Endothelial cell of umbilical vein (primary cell): Measurements from ENCODE around the gene SLC2A8. TPM values are rescaled to one million over a fixed set of nuclear protein-coding genes. Genes with fewer than 3 reads are reported as not detected.

ENCODE experiments used
- BruUV-seq: library from RNA; stranded (reverse); fragments of 400-500 nt; replicated peaks from 2 replicates; lab custom pipeline; 2021; lab: Mats Ljungman, UMichigan
- CTCF ChIA-PET: fragments of 300-600, 350-600 bp; sonication (Branson Sonifier 250); formaldehyde crosslinking; loops from one replicate; lab custom pipeline; 2021; ENCODE audit warnings: antibody characterized with exemption, inconsistent platforms; lab: Charles Lee
- POLR2A ChIA-PET: fragments of 300-600, 350-600 bp; sonication (Branson Sonifier 250); formaldehyde crosslinking; loops from one replicate; lab custom pipeline; 2021; ENCODE audit warnings: antibody characterized with exemption, inconsistent platforms; lab: Charles Lee
- DNase-seq: peaks from one replicate; pipeline ENCODE4 v3.0.0-alpha.2; 2011; ENCODE audit warnings: low read depth, low spot score
- FAIRE-seq: peaks from 2 replicates; lab custom pipeline; 2011; peaks lifted over from hg19 to GRCh38; lab: Jason Lieb, UNC
- H2AFZ ChIP-seq: 2 replicates; pipeline ENCODE4 v1.6.0; 2012; ENCODE audit warnings: low read depth, low read length, control low read depth, inconsistent platforms
- H3K27ac ChIP-seq: 2 replicates; pipeline ENCODE4 v1.5.1; 2011; ENCODE audit warnings: low read depth, mild to moderate bottlenecking, control low read depth, low read length, moderate library complexity; ENCODE audit not compliant: insufficient read depth
- H3K27me3 ChIP-seq, 2 experiments: 2 replicates each; pipeline versions ENCODE4 v1.6.0 to v1.6.1; 2011; ENCODE audit warnings: low read length in 2 of 2, mixed read lengths in 1 of 2; ENCODE audit not compliant: control insufficient read depth in 2 of 2, insufficient read depth in 2 of 2
- H3K36me3 ChIP-seq, 2 experiments: 2 replicates in 1 of 2; 3 replicates in 1 of 2; pipeline ENCODE4 v1.5.1; 2011; ENCODE audit warnings: low read length in 2 of 2, mild to moderate bottlenecking in 1 of 2, moderate library complexity in 1 of 2; ENCODE audit not compliant: control insufficient read depth in 2 of 2, insufficient read depth in 2 of 2; ENCODE audit errors: extremely low read depth in 1 of 2
- H3K4me1 ChIP-seq: 3 replicates; pipeline ENCODE4 v1.5.1; 2011; ENCODE audit warnings: mild to moderate bottlenecking, low read length; ENCODE audit not compliant: control insufficient read depth, insufficient read depth; ENCODE audit errors: extremely low read depth
- H3K4me2 ChIP-seq: 2 replicates; pipeline ENCODE4 v1.6.1; 2011; ENCODE audit warnings: low read length, control low read depth, mixed read lengths; ENCODE audit not compliant: insufficient read depth
- H3K4me3 ChIP-seq, 3 experiments: fragments of 200-600 bp in 1 of 3; sonication (generic), shearing (Covaris generic) in 1 of 3; replicated peaks in 1 of 3; 2 replicates each; pipeline ENCODE4 v1.5.1; 2011 to 2016; ENCODE audit warnings: control low read depth in 3 of 3, low read length in 3 of 3, mild to moderate bottlenecking in 2 of 3, inconsistent platforms in 1 of 3, low read depth in 1 of 3, moderate library complexity in 1 of 3; ENCODE audit not compliant: insufficient read depth in 1 of 3
- H3K79me2 ChIP-seq: 2 replicates; pipeline ENCODE4 v1.6.0; 2012; ENCODE audit warnings: low read length, inconsistent platforms; ENCODE audit not compliant: control insufficient read depth, insufficient read depth
- H3K9ac ChIP-seq: replicated peaks from 2 replicates; pipeline ENCODE3; 2011; ENCODE audit warnings: low read length, control low read depth; ENCODE audit not compliant: insufficient read depth; ENCODE audit errors: extremely low read depth
- H3K9me1 ChIP-seq: replicated peaks from 3 replicates; pipeline ENCODE4 v1.6.0; 2011; ENCODE audit warnings: mild to moderate bottlenecking, low read length; ENCODE audit not compliant: control insufficient read depth, insufficient read depth; ENCODE audit errors: extremely low read depth
- H3K9me3 ChIP-seq: replicated peaks from 2 replicates; pipeline ENCODE4 v1.5.1; 2012; ENCODE audit warnings: low read length, inconsistent platforms; ENCODE audit not compliant: control insufficient read depth, insufficient read depth
- H4K20me1 ChIP-seq: replicated peaks from 2 replicates; pipeline ENCODE3; 2011; ENCODE audit warnings: mild to moderate bottlenecking, low read length; ENCODE audit not compliant: control insufficient read depth, insufficient read depth; ENCODE audit errors: extremely low read depth
- EZH2 ChIP-seq: IDR thresholded peaks from 2 replicates; pipeline ENCODE4 v1.6.1; 2012; ENCODE audit warnings: borderline replicate concordance, low read depth, mild to moderate bottlenecking, moderate library complexity, low read length, inconsistent platforms; ENCODE audit not compliant: severe bottlenecking
- FOS ChIP-seq: IDR thresholded peaks from 2 replicates; pipeline ENCODE4 v1.6.1; 2011; ENCODE audit warnings: mild to moderate bottlenecking, low read length, moderate library complexity, borderline replicate concordance; ENCODE audit not compliant: insufficient read depth
- GATA2 ChIP-seq: IDR thresholded peaks from 2 replicates; pipeline ENCODE4 v1.7.0; 2011; ENCODE audit warnings: low read depth, mild to moderate bottlenecking, moderate library complexity, mixed read lengths, low read length; ENCODE audit not compliant: insufficient read length, insufficient read depth
- JUN ChIP-seq: IDR thresholded peaks from 2 replicates; pipeline ENCODE4 v1.6.1; 2011; ENCODE audit warnings: borderline replicate concordance, low read depth; ENCODE audit not compliant: insufficient read length, insufficient read depth
- MYC ChIP-seq: IDR thresholded peaks from one replicate; pipeline ENCODE4 v1.6.1; 2011; ENCODE audit warnings: mild to moderate bottlenecking, low read depth, low read length
- POLR2A ChIP-seq: IDR thresholded peaks from 2 replicates; pipeline ENCODE4 v1.6.1; 2012; ENCODE audit warnings: low read depth, mild to moderate bottlenecking, control low read depth, low read length
- POLR2AphosphoS5 ChIP-seq: IDR thresholded peaks from 2 replicates; pipeline ENCODE4 v1.6.1; 2012; ENCODE audit warnings: low read depth, mild to moderate bottlenecking, control low read depth, low read length, moderate library complexity; ENCODE audit not compliant: insufficient read depth
- dilution Hi-C: fragments of 300-500 bp; cut with MboI; formaldehyde crosslinking; loops from one replicate; pipeline ENCODE4 v1.15.0; 2019; ENCODE audit warnings: low sequenced_read_pairs; ENCODE audit not compliant: extremely low pct_ligation_motif_present
- intact Hi-C: fragments of 100-400 bp; cut with micrococcal nuclease; formaldehyde crosslinking; loops from one replicate; pipeline ENCODE4 v1.10.0; 2022
- polyA plus RNA-seq, 4 experiments: library from polyadenylated mRNA; depleted of rRNA in 3 of 4; stranded (reverse) in 3 of 4; unstranded in 1 of 4; fragments of >200 nt; gene quantifications; 2 replicates each; pipeline versions ENCODE4 v1.2.1 to v1.2.3, GENCODE V29; 2011 to 2012; ENCODE audit warnings: missing spikeins in 1 of 4
- total RNA-seq: library from RNA; stranded (reverse); gene quantifications from 2 replicates; pipeline ENCODE4 v1.2.3, GENCODE V29; 2021
- TF ChIP-seq, protein P1 (sequence below), 2 donors: IDR thresholded peaks; 1 replicate in 1 of 2; 2 replicates in 1 of 2; pipeline ENCODE4 v1.5.1; 2011; ENCODE audit warnings: low read length in 2 of 2, mild to moderate bottlenecking in 2 of 2, moderate library complexity in 2 of 2, control low read depth in 1 of 2, inconsistent platforms in 1 of 2, low read depth in 1 of 2; ENCODE audit not compliant: insufficient read depth in 1 of 2; ENCODE audit errors: extremely low read depth in 1 of 2

Gene SLC2A8
- total and polyA plus RNA-seq, 2 donors (not counting 3 experiments of a cell fraction or from before 2014, with no cell fraction given), result 19.3 to 26.1 TPM

DNA sequence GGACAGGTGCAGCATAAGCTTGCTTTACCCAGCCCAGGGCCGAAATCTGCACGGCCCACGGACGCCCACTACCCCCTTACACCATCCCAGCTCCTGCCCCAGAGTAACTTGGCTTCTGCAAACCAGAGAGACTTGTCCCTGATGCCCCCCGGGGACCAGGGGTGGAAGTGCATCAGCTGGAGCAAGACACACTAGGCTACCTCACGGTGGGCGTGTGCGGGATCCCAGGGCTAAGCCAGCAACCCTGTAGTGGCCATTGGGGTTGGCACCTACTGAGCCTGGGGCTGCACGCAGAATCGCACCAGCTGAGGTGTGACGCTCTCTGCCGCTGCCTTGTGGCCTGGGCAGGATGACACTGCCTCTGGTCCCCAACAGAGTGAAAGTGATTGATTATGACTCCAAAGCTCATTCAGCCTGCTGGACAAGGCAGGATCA lies 21.1 kb downstream of the SLC2A8 start:
- H3K4me2 ChIP-seq, result no peak overlapping the region
- H3K9me1 ChIP-seq, result no peaks in the 10 kb centered on the region
- no peaks in the 10 kb centered on the region for H3K27me3 ChIP-seq
- no peak overlapping the region for H3K4me3 ChIP-seq
- TF ChIP-seq GATA2 (no peak), FOS (no peak), MYC (no peak), JUN (no peak), POLR2A (no peak), EZH2 (no peak), POLR2AphosphoS5 (no peak)
- TF ChIP-seq, protein P1, sequence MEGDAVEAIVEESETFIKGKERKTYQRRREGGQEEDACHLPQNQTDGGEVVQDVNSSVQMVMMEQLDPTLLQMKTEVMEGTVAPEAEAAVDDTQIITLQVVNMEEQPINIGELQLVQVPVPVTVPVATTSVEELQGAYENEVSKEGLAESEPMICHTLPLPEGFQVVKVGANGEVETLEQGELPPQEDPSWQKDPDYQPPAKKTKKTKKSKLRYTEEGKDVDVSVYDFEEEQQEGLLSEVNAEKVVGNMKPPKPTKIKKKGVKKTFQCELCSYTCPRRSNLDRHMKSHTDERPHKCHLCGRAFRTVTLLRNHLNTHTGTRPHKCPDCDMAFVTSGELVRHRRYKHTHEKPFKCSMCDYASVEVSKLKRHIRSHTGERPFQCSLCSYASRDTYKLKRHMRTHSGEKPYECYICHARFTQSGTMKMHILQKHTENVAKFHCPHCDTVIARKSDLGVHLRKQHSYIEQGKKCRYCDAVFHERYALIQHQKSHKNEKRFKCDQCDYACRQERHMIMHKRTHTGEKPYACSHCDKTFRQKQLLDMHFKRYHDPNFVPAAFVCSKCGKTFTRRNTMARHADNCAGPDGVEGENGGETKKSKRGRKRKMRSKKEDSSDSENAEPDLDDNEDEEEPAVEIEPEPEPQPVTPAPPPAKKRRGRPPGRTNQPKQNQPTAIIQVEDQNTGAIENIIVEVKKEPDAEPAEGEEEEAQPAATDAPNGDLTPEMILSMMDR (IDR thresholded peaks at IDR 0.05; ENCODE audit: extremely low read depth in 1 of 2, insufficient read depth in 1 of 2, low read depth in 1 of 2, low read length in 2 of 2), result peak in 1 of 2 donors; percentile 22
- H4K20me1 ChIP-seq, result no peaks in the 10 kb centered on the region
- CTCF ChIA-PET, result interaction anchor here (0.6 to 1.7 kb wide), 5 partner anchors 17 to 478 kb away, joined by 3 to 9 read pairs (median 4); partner anchors contain the start of gene SLC2A8
- H3K36me3 ChIP-seq, result no peaks in the 10 kb centered on the region
- no TSS peak for BruUV-seq
- intact Hi-C loops (loop anchor here (1.0 kb wide), 1 partner anchor 107 kb away; no protein-coding TSS in a partner anchor), dilution Hi-C loops (no loop called here)
- H2AFZ ChIP-seq, result no peak overlapping the region
- no peak overlapping the region for H3K27ac ChIP-seq
- DNase-seq (peak; percentile 15), FAIRE-seq (no peak)
- peaks cover 2% of the 10 kb centered on the region for H3K79me2 ChIP-seq
- no peaks in the 10 kb centered on the region for H3K9me3 ChIP-seq
- no peak overlapping the region for H3K9ac ChIP-seq
- POLR2A ChIA-PET, result no interaction called here
- H3K4me1 ChIP-seq, result peaks cover 8% of the 10 kb centered on the region
